Stimulated activated naive CD4-positive, alpha-beta T cell (primary cell): ENCODE measurements around the gene PLD4.

ENCODE experiments used
- DNase-seq, 6 experiments: peaks; one replicate each; lab custom pipeline; 2025; lab: John Stamatoyannopoulos, UW

The PLD4 gene

DNA sequence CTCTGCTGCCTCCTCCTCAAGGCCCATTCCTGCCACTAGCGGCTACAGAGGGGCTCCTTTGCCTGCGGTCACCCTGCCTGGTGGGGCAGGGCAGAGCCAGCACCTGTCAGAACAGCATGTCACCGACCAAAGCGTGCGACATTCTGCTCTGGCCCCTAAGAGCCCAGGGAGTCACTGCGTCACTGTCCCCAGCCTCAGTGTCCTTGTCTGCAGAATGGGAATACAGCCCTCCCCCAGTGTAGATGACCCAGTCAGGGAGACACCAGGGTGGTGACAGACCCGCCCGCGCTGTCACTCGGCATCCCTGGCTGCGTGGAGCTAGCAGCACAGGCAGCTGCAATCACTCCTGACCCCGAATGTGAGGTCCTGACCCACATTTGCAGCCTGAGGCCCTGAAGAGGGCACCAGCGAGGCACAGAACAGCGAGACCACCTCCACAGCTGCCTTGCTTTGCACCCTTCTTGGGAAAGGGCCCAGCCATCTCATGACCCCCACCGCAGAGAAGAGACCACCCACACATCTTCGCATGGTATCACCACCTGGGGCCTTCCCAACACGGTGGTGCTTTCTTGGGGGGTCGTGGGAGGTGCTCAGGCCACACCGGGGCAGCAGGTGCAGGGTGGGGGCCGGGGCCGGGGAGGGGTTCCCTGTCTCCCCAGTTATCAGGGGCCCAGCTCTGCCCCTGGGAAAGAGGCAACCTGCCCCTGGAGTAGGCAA lies 51.0 kb downstream of the PLD4 start:
- no peak for DNase-seq

- DNase-seq: peak; percentile 61 to 87 (median 79)
Measured at GRCh38 chr14:104976198-104977007, 51.7 kb downstream of the PLD4 start.

DNA sequence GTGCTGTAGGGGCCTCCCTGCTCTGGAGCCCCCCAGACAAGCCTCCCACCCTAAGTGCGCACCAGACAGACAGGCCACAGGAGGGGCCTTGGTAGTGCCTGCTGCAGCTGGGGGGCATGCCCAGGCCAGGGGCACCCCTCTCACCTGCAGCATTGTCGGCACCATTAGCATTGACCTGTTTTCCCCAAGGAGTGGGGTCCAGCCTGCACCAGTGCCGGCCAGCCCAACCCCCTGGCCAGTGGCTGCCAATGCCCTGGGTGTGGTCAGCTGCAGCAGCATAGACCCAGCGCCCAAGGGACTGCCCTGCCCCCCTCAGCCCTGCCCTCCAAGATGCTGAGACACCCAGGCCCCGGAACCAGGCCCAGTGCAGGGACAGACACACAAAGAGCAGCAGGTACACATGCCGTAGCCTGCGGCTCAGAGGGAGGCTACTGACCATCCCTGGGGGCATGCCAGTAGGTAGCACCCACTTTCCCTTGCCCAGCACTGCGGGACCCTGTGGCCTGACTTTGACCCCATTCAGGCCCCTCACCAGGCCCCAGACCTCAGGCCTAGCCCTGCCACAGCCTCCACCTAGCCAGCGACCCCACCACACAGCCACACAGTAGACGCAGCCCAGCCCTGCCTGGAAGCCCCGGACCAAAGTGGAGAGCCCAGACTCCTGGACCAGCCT lies 52.5 kb downstream of the PLD4 start:
- DNase-seq: no peak

DNA sequence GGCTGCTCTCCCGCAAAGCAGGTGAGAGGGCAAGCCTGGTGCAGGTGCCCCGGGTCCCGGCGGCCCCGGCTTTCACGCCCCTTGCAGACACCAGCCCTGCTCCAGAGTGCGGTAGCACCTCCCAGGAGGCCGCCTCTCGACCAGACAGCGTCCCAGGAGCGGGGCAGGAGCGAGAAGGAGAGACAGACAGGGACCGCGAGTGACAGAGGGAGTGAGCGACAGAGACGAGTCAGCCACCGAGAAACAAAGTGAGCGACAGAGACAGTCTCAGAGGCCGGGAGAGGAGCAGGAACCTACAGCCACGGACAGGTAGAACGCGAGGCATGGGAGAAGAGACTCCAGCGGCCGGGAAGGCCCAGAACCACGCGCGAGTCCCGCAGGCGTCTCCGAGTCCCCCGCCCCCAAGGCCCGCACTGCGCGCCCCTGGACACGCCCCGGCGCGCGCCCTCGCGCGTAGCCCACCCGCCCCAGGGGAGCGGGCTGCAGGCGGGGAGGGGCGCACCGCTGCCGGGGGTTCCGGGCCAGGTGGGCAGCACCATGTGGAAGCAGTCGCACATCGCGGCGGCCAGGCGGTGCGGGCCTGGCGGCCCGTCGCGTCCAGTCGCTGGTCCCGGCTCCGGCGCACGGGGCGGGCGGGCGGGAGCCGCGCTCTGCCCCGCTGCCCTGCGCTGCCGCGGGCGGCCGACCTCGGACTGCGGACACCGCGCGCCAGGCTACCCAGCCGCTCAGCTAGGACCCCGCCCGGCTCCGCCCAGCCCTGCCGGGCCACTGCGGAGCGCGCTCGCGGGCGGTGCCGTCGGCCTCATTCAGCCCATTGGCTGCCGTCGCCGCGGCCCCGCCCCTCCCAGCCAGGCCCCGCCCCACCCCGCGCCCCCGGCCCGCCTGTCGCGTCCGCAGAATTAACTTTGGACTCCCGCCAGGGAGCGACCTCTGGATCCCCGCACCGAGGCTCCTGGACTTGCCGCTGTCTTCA lies 53.3 kb downstream of the PLD4 start, which contains the start of gene AHNAK2:
Gene AHNAK2 (minus strand): TSS at position 694 of the 973 bp plus-strand sequence. CDS start 137 bp downstream, at position 557.
- DNase-seq: peak in 5 of 6 experiments; percentile 28 to 51 (median 40)

GRCh38 chr14:104978746-104979691 lies 54.3 kb downstream of the PLD4 start:
- DNase-seq: no peak

GRCh38 chr14:104979758-104980610 lies 55.3 kb downstream of the PLD4 start:
- DNase-seq: no peak

GRCh38 chr14:104980611-104981531 lies 56.2 kb downstream of the PLD4 start:
- no peak for DNase-seq

GRCh38 chr14:104981699-104982541 lies 57.2 kb downstream of the PLD4 start:
- no peak for DNase-seq

GRCh38 chr14:104982548-104983230 lies 58.0 kb downstream of the PLD4 start:
- DNase-seq: no peak
